Mesothelial cell of epicardium (in vitro differentiated cells): Measurements from ENCODE around the gene TMEM143. TPM values are rescaled to one million over a fixed set of nuclear protein-coding genes. Genes with fewer than 3 reads are reported as not detected.

Experiments
- DNase-seq, 2 experiments: peaks; one replicate each; pipeline ENCODE4 v3.0.0; 2021; ENCODE audit warnings: low spot score in 2 of 2; ENCODE audit not compliant: unreplicated experiment in 2 of 2
- H3K27ac Mint-ChIP-seq: 2 replicates; pipeline ENCODE4 v1.8.0; 2021; ENCODE audit warnings: mixed read lengths
- H3K27me3 Mint-ChIP-seq: 2 replicates; pipeline ENCODE4 v1.8.0; 2021; ENCODE audit warnings: low read depth, mixed read lengths
- H3K36me3 Mint-ChIP-seq: 2 replicates; pipeline ENCODE4 v1.8.0; 2021; ENCODE audit warnings: mixed read lengths
- H3K4me1 Mint-ChIP-seq: 2 replicates; pipeline ENCODE4 v1.8.0; 2021; ENCODE audit warnings: mixed read lengths
- H3K4me3 Mint-ChIP-seq: 2 replicates; pipeline ENCODE4 v1.8.0; 2021; ENCODE audit warnings: mild to moderate bottlenecking, moderate library complexity, mixed read lengths
- H3K9me3 Mint-ChIP-seq: 2 replicates; pipeline ENCODE4 v1.8.0; 2021; ENCODE audit warnings: mixed read lengths
- CTCF ChIP-seq: fragments of 200-600 bp; sonication (generic); IDR thresholded peaks from one replicate; pipeline ENCODE4 v1.5.0; 2021; ENCODE audit warnings: antibody characterized with exemption; ENCODE audit not compliant: unreplicated experiment
- total RNA-seq: library from RNA; stranded (reverse); gene quantifications from 3 replicates; pipeline ENCODE4 v1.2.1, GENCODE V29; 2021

TMEM143 gene
- total RNA-seq, 1 donor from 2014 or later: 11.7 TPM

- H3K4me1 Mint-ChIP-seq: peaks cover 3% of the 10 kb centered on the region
Observed at GRCh38 chr19:48362716-48363499, 832 bp downstream of the TMEM143 start.

DNA sequence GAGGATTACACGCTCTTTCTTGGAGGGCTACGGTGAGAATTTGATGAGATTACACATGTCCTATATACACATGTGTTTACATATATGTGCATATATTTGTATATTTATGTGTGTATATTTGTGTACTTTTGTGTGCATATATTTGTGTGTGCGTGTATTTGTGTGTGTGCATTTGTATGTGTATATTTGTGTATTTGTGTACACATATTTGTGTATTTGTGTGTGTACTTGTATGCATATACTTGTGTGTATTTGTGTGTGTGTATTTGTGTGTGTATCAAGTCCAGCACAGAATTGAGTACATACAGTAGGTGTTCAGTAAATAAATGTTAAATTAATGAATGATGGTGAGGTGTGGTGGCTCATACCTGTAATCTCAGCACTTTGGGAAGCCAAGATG is 1.8 kb downstream of the TMEM143 start:
- DNase-seq: no peak
- no peak for TF ChIP-seq CTCF
- H3K9me3 Mint-ChIP-seq: no peaks in the 10 kb centered on the region
- no peaks in the 10 kb centered on the region for H3K27me3 Mint-ChIP-seq
- no peak overlapping the region for H3K4me3 Mint-ChIP-seq
- H3K36me3 Mint-ChIP-seq: no peaks in the 10 kb centered on the region
- H3K4me1 Mint-ChIP-seq: peaks cover 3% of the 10 kb centered on the region
- no peak overlapping the region for H3K27ac Mint-ChIP-seq

More at GRCh38 chr19:48362716-48363499, 832 bp downstream of the TMEM143 start:
- no peaks in the 10 kb centered on the region for H3K9me3 Mint-ChIP-seq
- H3K4me3 Mint-ChIP-seq: peak overlapping the region; percentile 73
- no peaks in the 10 kb centered on the region for H3K36me3 Mint-ChIP-seq
- no peak for TF ChIP-seq CTCF
- H3K27ac Mint-ChIP-seq: peak overlapping the region; percentile 87
- H3K27me3 Mint-ChIP-seq: no peaks in the 10 kb centered on the region
- peak; percentile 92 to 96 for DNase-seq

DNA sequence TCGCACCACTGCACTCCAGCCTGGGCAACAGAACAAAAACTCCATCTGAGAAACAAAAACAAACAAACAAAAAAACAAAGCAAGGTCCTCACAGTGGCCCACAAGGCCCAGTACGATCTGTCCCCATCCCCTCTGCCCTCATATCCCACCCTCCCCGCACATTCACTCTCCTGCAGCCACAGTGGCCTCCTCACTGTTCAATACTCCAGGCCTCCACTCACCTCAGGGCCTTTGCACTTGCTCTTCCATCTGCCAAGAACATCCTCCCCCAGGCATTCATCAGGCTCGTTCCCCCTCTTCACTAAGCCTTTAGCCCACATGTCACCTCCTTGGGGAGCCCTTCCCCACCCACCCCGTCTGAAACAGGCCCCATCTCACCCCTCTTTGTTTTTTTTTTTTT is 4.6 kb downstream of the TMEM143 start:
- H3K27ac Mint-ChIP-seq: no peak overlapping the region

DNA sequence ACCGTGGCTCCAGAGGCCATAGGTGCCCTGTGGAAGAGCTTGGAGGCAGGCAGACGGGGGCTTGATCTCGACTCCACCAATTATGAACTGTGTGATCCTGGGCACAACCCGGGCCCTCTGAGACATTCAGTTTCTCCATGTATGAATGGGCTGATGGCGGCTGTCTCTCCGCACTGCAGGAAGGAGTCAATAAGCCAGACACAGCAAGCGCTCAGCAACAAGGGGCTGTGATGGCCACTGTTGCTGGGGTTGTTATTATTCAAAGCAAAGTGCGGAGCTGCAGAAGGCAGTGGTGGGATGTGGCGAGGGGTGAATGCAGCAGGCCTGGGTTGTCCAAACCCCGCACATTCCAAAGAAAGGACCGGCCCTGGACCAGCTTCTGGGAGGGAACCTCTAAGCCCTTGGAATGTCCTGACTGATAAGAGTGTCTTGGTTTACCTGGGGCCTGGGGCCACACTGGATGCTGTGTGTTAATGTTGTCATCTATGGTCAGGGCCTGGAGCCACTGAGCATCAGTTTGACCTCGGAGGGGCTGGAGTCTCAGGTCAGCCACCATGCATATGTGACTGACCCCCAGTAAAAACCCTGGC is 8.3 kb downstream of the TMEM143 start:
- DNase-seq: no peak
- no peaks in the 10 kb centered on the region for H3K27me3 Mint-ChIP-seq
- no peak for TF ChIP-seq CTCF
- H3K9me3 Mint-ChIP-seq: no peaks in the 10 kb centered on the region
- no peak overlapping the region for H3K4me3 Mint-ChIP-seq
- no peak overlapping the region for H3K27ac Mint-ChIP-seq
- H3K4me1 Mint-ChIP-seq: no peaks in the 10 kb centered on the region
- H3K36me3 Mint-ChIP-seq: no peaks in the 10 kb centered on the region

More for the DNA sequence above, 4.6 kb downstream of the TMEM143 start:
- H3K4me1 Mint-ChIP-seq: peaks cover 2% of the 10 kb centered on the region
- H3K4me3 Mint-ChIP-seq: no peak overlapping the region
- no peaks in the 10 kb centered on the region for H3K36me3 Mint-ChIP-seq
- TF ChIP-seq CTCF: no peak
- no peaks in the 10 kb centered on the region for H3K27me3 Mint-ChIP-seq
- H3K9me3 Mint-ChIP-seq: no peaks in the 10 kb centered on the region
- no peak for DNase-seq

GRCh38 chr19:48354332-48354992 is 9.3 kb downstream of the TMEM143 start:
- no peaks in the 10 kb centered on the region for H3K27me3 Mint-ChIP-seq
- no peaks in the 10 kb centered on the region for H3K36me3 Mint-ChIP-seq
- no peak overlapping the region for H3K27ac Mint-ChIP-seq
- H3K9me3 Mint-ChIP-seq: no peaks in the 10 kb centered on the region
- no peak for DNase-seq
- no peaks in the 10 kb centered on the region for H3K4me1 Mint-ChIP-seq
- no peak for TF ChIP-seq CTCF
- H3K4me3 Mint-ChIP-seq: no peak overlapping the region
